IMR-90 (cell line): ENCODE results near the gene COQ8A. TPM values are rescaled to one million over a fixed set of nuclear protein-coding genes. Genes with fewer than 3 reads are reported as not detected.
A peak's percentile ranks its signal among the peaks of the same experiment; 100 is the strongest.

Source experiments
- ATAC-seq: fragments of 200-7000 bp; cut with Tn5 transposase; 2 replicates; pipeline ENCODE4 v1.9.1; 2020; ENCODE audit warnings: low read depth, mild to moderate bottlenecking, moderate library complexity
- BruUV-seq: library from RNA; stranded (reverse); fragments of 400-500 nt; replicated peaks from 2 replicates; lab custom pipeline; 2021; lab: Mats Ljungman, UMichigan
- CTCF ChIA-PET: fragments of 300-600 bp; formaldehyde crosslinking; extraction: SDS; loops from one replicate; lab custom pipeline; 2021; ENCODE audit warnings: antibody characterized with exemption; lab: Yijun Ruan, JAX
- POLR2A ChIA-PET: fragments of 300-600 bp; sonication (Branson Sonifier 250); formaldehyde crosslinking; loops from one replicate; lab custom pipeline; 2022; ENCODE audit warnings: antibody characterized with exemption; ENCODE audit not compliant: unreplicated experiment; lab: Charles Lee
- DNase-seq: peaks from one replicate; pipeline ENCODE4 v3.0.0; 2013
- H2AFZ ChIP-seq: replicated peaks from 2 replicates; pipeline ENCODE3; 2013; ENCODE audit warnings: low read length, mild to moderate bottlenecking; ENCODE audit not compliant: poor library complexity
- H2AK5ac ChIP-seq: 2 replicates; pipeline ENCODE4 v1.6.1; 2013; ENCODE audit warnings: low read depth, low read length, inconsistent platforms
- H2AK9ac ChIP-seq: replicated peaks from 2 replicates; pipeline ENCODE3; 2013; ENCODE audit warnings: mild to moderate bottlenecking, low read depth, low read length, moderate library complexity; ENCODE audit not compliant: poor library complexity
- H2BK120ac ChIP-seq: 2 replicates; pipeline ENCODE4 v1.6.1; 2013; ENCODE audit warnings: low read depth, low read length, inconsistent platforms
- H2BK15ac ChIP-seq: 3 replicates; pipeline ENCODE4 v1.6.1; 2013; ENCODE audit warnings: low read depth, low read length, inconsistent platforms
- H2BK20ac ChIP-seq: 2 replicates; pipeline ENCODE4 v1.6.1; 2013; ENCODE audit warnings: low read depth, mild to moderate bottlenecking, inconsistent platforms, low read length, moderate library complexity
- H2BK5ac ChIP-seq: 2 replicates; pipeline ENCODE4 v1.6.1; 2013; ENCODE audit warnings: mild to moderate bottlenecking, low read depth, low read length, inconsistent platforms; ENCODE audit not compliant: poor library complexity, severe bottlenecking
- H3K14ac ChIP-seq: replicated peaks from 2 replicates; pipeline ENCODE4 v1.6.1; 2013; ENCODE audit warnings: low read depth, low read length, inconsistent platforms
- H3K18ac ChIP-seq: 2 replicates; pipeline ENCODE4 v1.6.1; 2013; ENCODE audit warnings: low read depth, low read length, control low read depth
- H3K23ac ChIP-seq: 2 replicates; pipeline ENCODE4 v1.6.1; 2013; ENCODE audit warnings: low read depth, low read length, inconsistent platforms
- H3K27ac ChIP-seq: 2 replicates; pipeline ENCODE4 v1.5.1; 2013; ENCODE audit warnings: mild to moderate bottlenecking, control low read depth, low read length; ENCODE audit not compliant: insufficient read depth
- H3K27me3 ChIP-seq: 2 replicates; pipeline ENCODE4 v1.6.1; 2013; ENCODE audit warnings: low read length; ENCODE audit not compliant: control insufficient read depth, insufficient read depth
- H3K36me3 ChIP-seq: 2 replicates; pipeline ENCODE4 v1.6.1; 2013; ENCODE audit warnings: low read length, mixed read lengths; ENCODE audit not compliant: control insufficient read depth, insufficient read depth
- H3K4ac ChIP-seq: 2 replicates; pipeline ENCODE4 v1.6.1; 2013; ENCODE audit warnings: low read depth, low read length, inconsistent platforms
- H3K4me1 ChIP-seq: 2 replicates; pipeline ENCODE4 v1.6.1; 2013; ENCODE audit warnings: low read length, mixed read lengths; ENCODE audit not compliant: control insufficient read depth, insufficient read depth
- H3K4me2 ChIP-seq: 2 replicates; pipeline ENCODE4 v1.6.1; 2013; ENCODE audit warnings: low read depth, mild to moderate bottlenecking, control low read depth, low read length, moderate library complexity
- H3K4me3 ChIP-seq: 2 replicates; pipeline ENCODE4 v1.5.1; 2013; ENCODE audit warnings: low read depth, mild to moderate bottlenecking, control low read depth, low read length, moderate library complexity; ENCODE audit not compliant: insufficient read depth
- H3K56ac ChIP-seq: 2 replicates; pipeline ENCODE4 v1.6.1; 2013; ENCODE audit warnings: low read length, inconsistent platforms; ENCODE audit not compliant: insufficient read depth; ENCODE audit errors: extremely low read depth
- H3K79me1 ChIP-seq, 2 experiments: 2 replicates each; pipeline ENCODE4 v1.6.1; 2013; ENCODE audit warnings: low read length in 2 of 2, inconsistent platforms in 1 of 2, low read depth in 1 of 2
- H3K9ac ChIP-seq: 2 replicates; pipeline ENCODE4 v1.6.1; 2013; ENCODE audit warnings: low read depth, low read length, control low read depth
- H3K9me1 ChIP-seq: 2 replicates; pipeline ENCODE4 v1.6.1; 2013; ENCODE audit warnings: low read length, inconsistent platforms; ENCODE audit not compliant: insufficient read depth
- H3K9me3 ChIP-seq: 2 replicates; pipeline ENCODE4 v1.6.1; 2013; ENCODE audit warnings: low read length; ENCODE audit not compliant: control insufficient read depth, insufficient read depth
- H4K20me1 ChIP-seq: 2 replicates; pipeline ENCODE4 v1.6.1; 2013; ENCODE audit warnings: low read length, inconsistent platforms; ENCODE audit not compliant: insufficient read depth
- H4K5ac ChIP-seq: 2 replicates; pipeline ENCODE4 v1.6.1; 2013; ENCODE audit warnings: mild to moderate bottlenecking, low read depth, low read length, control low read depth
- H4K8ac ChIP-seq, 2 experiments: 2 replicates each; pipeline ENCODE4 v1.6.1; 2013; ENCODE audit warnings: low read depth in 2 of 2, low read length in 2 of 2, control low read depth in 1 of 2, inconsistent platforms in 1 of 2
- H4K91ac ChIP-seq: 2 replicates; pipeline ENCODE4 v1.6.1; 2013; ENCODE audit warnings: low read depth, low read length, inconsistent platforms; ENCODE audit not compliant: insufficient read depth
- BHLHE40 ChIP-seq: fragments of 150-350 bp; IDR thresholded peaks from 2 replicates; pipeline ENCODE4 v1.6.1; 2016; ENCODE audit warnings: mild to moderate bottlenecking, low read depth, low read length
- FOS ChIP-seq: fragments of 150-350 bp; IDR thresholded peaks from 2 replicates; pipeline ENCODE4 v1.6.1; 2016; ENCODE audit warnings: low read depth, low read length
- MAFK ChIP-seq: IDR thresholded peaks from 2 replicates; pipeline ENCODE4 v1.6.1; 2012; ENCODE audit warnings: low read depth, low read length, improper control_type of control experiment
- MAZ ChIP-seq: IDR thresholded peaks from 2 replicates; pipeline ENCODE4 v1.6.1; 2012; ENCODE audit warnings: low read depth, mild to moderate bottlenecking, low read length, improper control_type of control experiment, moderate library complexity, borderline replicate concordance
- MXI1 ChIP-seq: IDR thresholded peaks from 2 replicates; pipeline ENCODE4 v1.6.1; 2012; ENCODE audit warnings: low read depth, mild to moderate bottlenecking, low read length, moderate library complexity, borderline replicate concordance
- NFE2L2 ChIP-seq: fragments of 150-350 bp; IDR thresholded peaks from 2 replicates; pipeline ENCODE4 v1.6.1; 2016; ENCODE audit warnings: low read depth, mild to moderate bottlenecking, low read length
- RAD21 ChIP-seq: IDR thresholded peaks from 2 replicates; pipeline ENCODE4 v1.6.1; 2012; ENCODE audit warnings: low read length, improper control_type of control experiment
- RFX5 ChIP-seq: IDR thresholded peaks from 2 replicates; pipeline ENCODE4 v1.8.0; 2012; ENCODE audit warnings: low read depth, mild to moderate bottlenecking, low read length, moderate library complexity
- SMC3 ChIP-seq: fragments of 150-350 bp; IDR thresholded peaks from 2 replicates; pipeline ENCODE4 v1.6.1; 2016; ENCODE audit warnings: low read depth, mild to moderate bottlenecking, antibody characterized with exemption, low read length, moderate library complexity
- WGBS, 2 experiments: methylation state at CpG; one replicate each; pipeline versions ENCODE4 v1.1.5 to v1.1.7; 2013; ENCODE audit warnings: missing lambda C conversion rate in 2 of 2; ENCODE audit not compliant: insufficient read length in 1 of 2; ENCODE audit errors: extremely low coverage in 2 of 2; 5-methylcytosine and 5-hydroxymethylcytosine counted together
- dilution Hi-C: fragments of 300-500 bp; cut with HindIII; formaldehyde crosslinking; loops from one replicate; pipeline ENCODE4 v1.14.3; 2018; ENCODE audit warnings: low sequenced_read_pairs; ENCODE audit not compliant: unreplicated experiment
- in situ Hi-C: fragments of 300-500 bp; cut with MboI; formaldehyde crosslinking; loops from 3 replicates; pipeline ENCODE4 v1.14.3; 2019; ENCODE audit warnings: low sequenced_read_pairs, inconsistent platforms, mixed read lengths
- intact Hi-C: fragments of 100-400 bp; cut with micrococcal nuclease; formaldehyde crosslinking; loops from 2 replicates; pipeline ENCODE4 v1.10.0; 2022
- polyA plus RNA-seq, 3 experiments: library from polyadenylated mRNA; depleted of rRNA; stranded (reverse); fragments of >200 nt; gene quantifications; 2 replicates each; pipeline ENCODE4 v1.2.3, GENCODE V29; 2012; ENCODE audit warnings: low replicate concordance in 1 of 3
- total RNA-seq: library from RNA; depleted of rRNA; stranded (reverse); fragments of >200 nt; gene quantifications from 2 replicates; pipeline ENCODE4 v1.2.3, GENCODE V29; 2012
- TF ChIP-seq, protein P1 (sequence below): fragments of 150-350 bp; IDR thresholded peaks from 2 replicates; pipeline ENCODE4 v1.6.1; 2017; ENCODE audit warnings: mild to moderate bottlenecking, antibody characterized with exemption, low read length, low read depth
- TF ChIP-seq, protein P2 (sequence below): conservative IDR thresholded peaks from 2 replicates; pipeline ENCODE4 v1.5.1; 2012; ENCODE audit warnings: mild to moderate bottlenecking, low read depth, low read length, improper control_type of control experiment

COQ8A gene
- total and polyA plus RNA-seq, 2 of the 4 experiments (the other 2 are of a cell fraction) = 3.8 to 6.1 TPM

DNA sequence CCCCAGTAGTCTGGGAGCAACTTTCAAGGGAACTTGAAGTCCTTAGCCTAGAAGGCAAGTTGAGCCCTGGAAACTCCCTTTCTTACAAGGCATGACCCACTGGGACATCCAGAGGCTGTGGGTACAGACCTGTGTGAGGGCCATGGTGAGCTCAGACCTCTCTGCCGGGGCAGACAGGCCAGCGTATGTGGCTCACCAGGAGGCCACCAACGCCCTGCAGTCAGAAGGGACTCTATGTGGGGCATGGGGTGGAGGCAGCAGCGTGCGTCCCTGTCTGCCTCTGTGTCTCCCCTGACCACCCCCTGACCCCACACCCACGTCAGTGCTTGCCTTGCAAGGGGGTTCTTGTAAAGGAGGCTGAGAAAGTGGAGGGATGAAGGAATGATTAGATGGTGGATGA is 10.8 kb downstream of the COQ8A start:
- POLR2A ChIA-PET = interaction anchor here (0.6 kb wide), 1 partner anchor 12 kb away, joined by 3 read pairs; no protein-coding TSS in a partner anchor

More for the DNA sequence above, 10.8 kb downstream of the COQ8A start:
- no peaks in the 10 kb centered on the region; the same call in 1 of the 2 replicates for H3K9me3 ChIP-seq
- WGBS, 2 experiments = no CpG with 5 or more reads among the region's 6 CpGs
- no peak overlapping the region for H3K4ac ChIP-seq
- dilution Hi-C loops (no loop called here), in situ Hi-C loops (no loop called here), intact Hi-C loops (no loop called here)
- TF ChIP-seq MAFK (no peak), FOS (no peak), RFX5 (no peak), NFE2L2 (no peak), RAD21 (no peak), SMC3 (no peak), MAZ (no peak), MXI1 (no peak), BHLHE40 (no peak)
- TF ChIP-seq, protein P1, sequence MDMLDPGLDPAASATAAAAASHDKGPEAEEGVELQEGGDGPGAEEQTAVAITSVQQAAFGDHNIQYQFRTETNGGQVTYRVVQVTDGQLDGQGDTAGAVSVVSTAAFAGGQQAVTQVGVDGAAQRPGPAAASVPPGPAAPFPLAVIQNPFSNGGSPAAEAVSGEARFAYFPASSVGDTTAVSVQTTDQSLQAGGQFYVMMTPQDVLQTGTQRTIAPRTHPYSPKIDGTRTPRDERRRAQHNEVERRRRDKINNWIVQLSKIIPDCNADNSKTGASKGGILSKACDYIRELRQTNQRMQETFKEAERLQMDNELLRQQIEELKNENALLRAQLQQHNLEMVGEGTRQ = no peak
- TF ChIP-seq, protein P2, sequence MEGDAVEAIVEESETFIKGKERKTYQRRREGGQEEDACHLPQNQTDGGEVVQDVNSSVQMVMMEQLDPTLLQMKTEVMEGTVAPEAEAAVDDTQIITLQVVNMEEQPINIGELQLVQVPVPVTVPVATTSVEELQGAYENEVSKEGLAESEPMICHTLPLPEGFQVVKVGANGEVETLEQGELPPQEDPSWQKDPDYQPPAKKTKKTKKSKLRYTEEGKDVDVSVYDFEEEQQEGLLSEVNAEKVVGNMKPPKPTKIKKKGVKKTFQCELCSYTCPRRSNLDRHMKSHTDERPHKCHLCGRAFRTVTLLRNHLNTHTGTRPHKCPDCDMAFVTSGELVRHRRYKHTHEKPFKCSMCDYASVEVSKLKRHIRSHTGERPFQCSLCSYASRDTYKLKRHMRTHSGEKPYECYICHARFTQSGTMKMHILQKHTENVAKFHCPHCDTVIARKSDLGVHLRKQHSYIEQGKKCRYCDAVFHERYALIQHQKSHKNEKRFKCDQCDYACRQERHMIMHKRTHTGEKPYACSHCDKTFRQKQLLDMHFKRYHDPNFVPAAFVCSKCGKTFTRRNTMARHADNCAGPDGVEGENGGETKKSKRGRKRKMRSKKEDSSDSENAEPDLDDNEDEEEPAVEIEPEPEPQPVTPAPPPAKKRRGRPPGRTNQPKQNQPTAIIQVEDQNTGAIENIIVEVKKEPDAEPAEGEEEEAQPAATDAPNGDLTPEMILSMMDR = no peak
- H2BK20ac ChIP-seq = no peak overlapping the region
- H3K79me1 ChIP-seq = no peaks in the 10 kb centered on the region
- no peak; the same call in 1 of the 2 replicates for ATAC-seq
- no peak overlapping the region for H3K27ac ChIP-seq
- no peak overlapping the region for H3K9ac ChIP-seq
- CTCF ChIA-PET = interaction anchor here (0.7 kb wide), 1 partner anchor 592 kb away, joined by 3 read pairs; no protein-coding TSS in a partner anchor
- DNase-seq = no peak
- H2AFZ ChIP-seq = no peak overlapping the region
- H3K4me1 ChIP-seq = peaks cover 6% of the 10 kb centered on the region; the same call in 1 of the 2 replicates
- H2BK5ac ChIP-seq = no peak overlapping the region
- no peak overlapping the region for H3K56ac ChIP-seq
- H3K18ac ChIP-seq = no peak overlapping the region; the same call in 1 of the 2 replicates
- no TSS peak for BruUV-seq
- H2AK5ac ChIP-seq = no peak overlapping the region
- H3K36me3 ChIP-seq = no peaks in the 10 kb centered on the region
- no peak overlapping the region for H2BK120ac ChIP-seq
- H4K8ac ChIP-seq = no peak overlapping the region
- H3K4me2 ChIP-seq = 0 out of 2 replicates have a peak overlapping the region, but pooled peaks have one; percentile 13
- no peak overlapping the region for H3K23ac ChIP-seq
- no peak overlapping the region for H2BK15ac ChIP-seq
- H3K4me3 ChIP-seq = no peak overlapping the region
- no peak overlapping the region for H4K5ac ChIP-seq
- H3K9me1 ChIP-seq = no peaks in the 10 kb centered on the region; the same call in 1 of the 2 replicates
- no peak overlapping the region for H4K91ac ChIP-seq
- H2AK9ac ChIP-seq = no peak overlapping the region
- H4K20me1 ChIP-seq = 0 out of 2 replicates have a peak, but pooled peaks cover 3% of the 10 kb centered on the region
- H3K27me3 ChIP-seq = no peaks in the 10 kb centered on the region
- H3K14ac ChIP-seq = no peak overlapping the region
